Measurements from ENCODE around the gene TIGD3.

Gene TIGD3

DNA sequence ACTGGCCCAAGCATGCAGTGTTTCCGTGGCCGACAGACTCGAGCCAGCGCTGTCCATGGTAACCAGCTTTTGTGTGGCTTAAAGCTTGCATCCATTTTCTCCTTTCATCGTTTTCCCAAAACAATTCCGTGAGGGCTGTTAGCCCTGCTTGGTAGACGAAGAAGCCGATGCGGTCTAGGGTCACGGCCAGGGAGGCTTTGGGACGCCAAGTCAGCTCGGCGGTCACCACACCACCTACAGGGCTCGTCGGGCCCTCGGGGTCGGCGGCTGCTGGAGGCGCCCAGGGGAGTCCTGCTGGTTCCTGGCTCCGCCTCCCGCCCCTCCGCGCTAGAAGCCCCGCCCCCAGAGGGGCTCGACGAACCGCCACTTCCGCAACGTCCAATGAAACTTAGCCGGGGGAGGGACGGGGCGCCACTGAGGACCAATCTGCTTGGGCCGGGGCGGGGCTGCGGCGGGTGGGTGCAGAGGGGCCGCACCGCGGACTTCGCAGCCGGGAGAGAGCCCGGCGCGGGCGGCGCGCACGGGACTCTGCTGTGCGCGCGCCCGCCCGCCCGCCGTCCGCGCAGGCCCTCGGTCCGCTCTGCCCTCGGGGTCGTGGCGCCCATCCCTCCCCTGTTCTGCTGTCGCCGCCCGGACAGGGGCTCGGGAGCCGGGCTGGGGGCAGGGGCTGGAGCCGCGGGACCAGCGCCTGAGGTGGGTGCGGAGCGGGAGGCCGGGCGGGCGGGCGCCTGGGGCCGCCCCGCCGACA is at the start of gene TIGD3:
TIGD3 (plus strand) TSS at position 487 of the 748 bp plus-strand sequence. CDS start 1,058 bp downstream, outside the sequence.
- DNase-seq: peak; percentile 97
- no peak for TF ChIP-seq GATA1 (IDR thresholded peaks at IDR 0.05; ENCODE audit: low read depth, low read length)
- TF ChIP-seq POLR2A (IDR thresholded peaks at IDR 0.05; ENCODE audit: low read length): peak; percentile 54

GRCh38 chr11:65305501-65306268 is 48.9 kb upstream of the TIGD3 start:
- TF ChIP-seq POLR2A (IDR thresholded peaks at IDR 0.05; ENCODE audit: low read length) (no peak), GATA1 (IDR thresholded peaks at IDR 0.05; ENCODE audit: low read depth, low read length) (no peak)
- DNase-seq: no peak

GRCh38 chr11:65307298-65308229 is 47.0 kb upstream of the TIGD3 start:
- DNase-seq: no peak
- no peak for TF ChIP-seq GATA1 (IDR thresholded peaks at IDR 0.05; ENCODE audit: low read depth, low read length)
- TF ChIP-seq POLR2A (IDR thresholded peaks at IDR 0.05; ENCODE audit: low read length): no peak

- no peak for DNase-seq
- TF ChIP-seq POLR2A (IDR thresholded peaks at IDR 0.05; ENCODE audit: low read length) (no peak), GATA1 (IDR thresholded peaks at IDR 0.05; ENCODE audit: low read depth, low read length) (no peak)
Measured at GRCh38 chr11:65308281-65308891, 46.2 kb upstream of the TIGD3 start.

GRCh38 chr11:65309006-65309405 is 45.5 kb upstream of the TIGD3 start:
- no peak for DNase-seq
- TF ChIP-seq GATA1 (IDR thresholded peaks at IDR 0.05; ENCODE audit: low read depth, low read length) (no peak), POLR2A (IDR thresholded peaks at IDR 0.05; ENCODE audit: low read length) (no peak)

- DNase-seq: no peak
- TF ChIP-seq GATA1 (IDR thresholded peaks at IDR 0.05; ENCODE audit: low read depth, low read length): no peak
- no peak for TF ChIP-seq POLR2A (IDR thresholded peaks at IDR 0.05; ENCODE audit: low read length)
Measured at GRCh38 chr11:65310215-65310614, 44.3 kb upstream of the TIGD3 start.

DNA sequence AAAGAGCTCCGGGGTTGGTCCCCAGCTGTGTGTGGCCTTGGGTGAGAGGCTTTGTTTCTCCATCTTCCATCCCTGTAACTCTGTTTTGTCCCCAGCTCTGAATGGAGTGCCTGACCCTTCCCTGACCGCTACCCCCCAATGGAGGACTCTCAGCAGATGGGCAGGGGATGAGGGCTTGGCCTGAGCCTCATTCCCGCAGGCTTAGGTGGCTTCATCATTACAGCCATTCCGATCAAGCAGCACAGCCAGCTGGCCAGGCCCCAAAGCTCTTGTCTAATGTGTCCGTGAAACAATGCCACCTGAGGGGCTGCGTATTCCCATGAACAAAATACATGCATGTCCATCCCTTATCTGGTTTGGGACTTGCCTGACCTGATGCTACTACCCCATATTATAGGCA is 43.8 kb upstream of the TIGD3 start:
- TF ChIP-seq POLR2A (IDR thresholded peaks at IDR 0.05; ENCODE audit: low read length): no peak
- no peak for TF ChIP-seq GATA1 (IDR thresholded peaks at IDR 0.05; ENCODE audit: low read depth, low read length)
- DNase-seq: no peak

- DNase-seq: no peak
- TF ChIP-seq GATA1 (IDR thresholded peaks at IDR 0.05; ENCODE audit: low read depth, low read length): no peak
- no peak for TF ChIP-seq POLR2A (IDR thresholded peaks at IDR 0.05; ENCODE audit: low read length)
Measured at GRCh38 chr11:65311170-65311678, 43.3 kb upstream of the TIGD3 start.

DNA sequence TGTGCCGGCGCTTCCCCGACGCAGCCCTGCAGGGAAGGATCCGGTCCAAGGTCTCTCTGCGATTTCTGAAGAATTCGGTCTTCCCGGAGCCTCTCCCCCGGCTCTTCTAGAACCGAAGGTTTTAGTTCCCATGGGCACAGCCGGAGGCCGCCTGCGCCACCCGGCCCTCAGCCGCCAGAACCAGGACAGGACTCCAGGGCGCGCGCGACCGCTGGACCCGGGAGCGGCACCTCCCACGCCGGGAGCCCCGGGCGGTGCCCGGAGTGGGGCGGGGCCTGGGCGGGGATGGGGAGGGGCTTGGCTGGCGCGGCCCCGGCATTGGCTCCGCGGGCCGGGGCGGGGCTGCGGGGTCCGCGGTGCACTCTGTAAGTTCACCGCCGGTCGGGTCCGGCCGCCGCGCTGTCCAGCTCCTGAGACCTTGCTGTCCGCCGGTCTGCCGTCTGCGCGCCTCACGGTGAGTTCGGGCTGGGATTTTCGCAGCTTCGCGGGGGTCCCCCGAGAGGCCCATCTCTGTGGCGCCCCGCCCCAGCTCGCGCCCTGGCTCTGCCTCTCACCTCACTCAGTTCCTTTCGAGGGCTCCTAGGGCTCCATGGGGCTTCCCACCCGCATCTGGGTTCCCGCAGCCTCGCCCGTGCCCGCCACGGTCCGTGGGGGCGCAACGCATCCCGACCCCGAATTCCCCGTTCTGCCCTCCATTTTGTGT is 39.9 kb upstream of the TIGD3 start, which contains the start of gene CDC42EP2:
CDC42EP2 (plus strand) TSS at position 366 of the 703 bp plus-strand sequence. CDS start 6,033 bp downstream, outside the sequence.
- peak; percentile 77 to 84 for DNase-seq
- no peak for TF ChIP-seq POLR2A (IDR thresholded peaks at IDR 0.05; ENCODE audit: low read length)

GRCh38 chr11:65315204-65315865 is 39.2 kb upstream of the TIGD3 start:
- TF ChIP-seq GATA1 (IDR thresholded peaks at IDR 0.05; ENCODE audit: low read depth, low read length): no peak
- TF ChIP-seq POLR2A (IDR thresholded peaks at IDR 0.05; ENCODE audit: low read length): no peak
- peak; percentile 70 to 85 for DNase-seq

DNA sequence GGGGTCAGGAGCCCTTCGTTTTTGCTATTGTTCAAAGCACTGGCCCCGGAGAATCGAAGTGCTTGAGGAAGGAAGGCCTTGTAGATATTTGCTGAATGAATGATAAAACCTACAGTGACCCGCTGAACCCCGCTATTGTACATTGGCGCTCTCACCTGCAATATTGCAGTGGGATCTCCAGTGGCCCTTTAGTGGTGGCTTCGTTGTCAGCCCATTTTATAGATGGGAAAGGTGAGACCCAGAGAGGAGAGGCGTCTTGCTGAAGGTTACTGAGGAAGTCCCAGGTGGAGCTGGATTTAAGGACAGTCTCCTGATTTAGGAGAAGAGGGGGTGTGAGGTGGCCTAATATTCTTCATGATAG is 38.7 kb upstream of the TIGD3 start:
- no peak for DNase-seq
- TF ChIP-seq POLR2A (IDR thresholded peaks at IDR 0.05; ENCODE audit: low read length) (no peak), GATA1 (IDR thresholded peaks at IDR 0.05; ENCODE audit: low read depth, low read length) (no peak)
